GM12878 (cell line): ENCODE measurements around the gene PCSK6. TPM values are rescaled to one million over a fixed set of nuclear protein-coding genes. Genes with fewer than 3 reads are reported as not detected.

Experiments
- ATAC-seq: fragments of 200-7000 bp; cut with Tn5 transposase; 3 replicates; pipeline ENCODE4 v1.9.1; 2020; ENCODE audit warnings: mild to moderate bottlenecking, moderate library complexity
- BruUV-seq: library from RNA; stranded (reverse); fragments of 400-500 nt; replicated peaks from 2 replicates; lab custom pipeline; 2021; lab: Mats Ljungman, UMichigan
- CTCF ChIA-PET: fragments of 300-600 bp; sonication (Branson Sonifier 250); formaldehyde crosslinking; extraction: SDS; loops from one replicate; lab custom pipeline; 2021; ENCODE audit warnings: inconsistent platforms; lab: Yijun Ruan, JAX
- POLR2A ChIA-PET: fragments of 350-600 bp; formaldehyde crosslinking; extraction: SDS; loops from one replicate; lab custom pipeline; 2021; ENCODE audit warnings: inconsistent platforms; lab: Charles Lee
- RAD21 ChIA-PET: fragments of 300-600 bp; sonication (Branson Sonifier 250); formaldehyde crosslinking; loops from one replicate; lab custom pipeline; 2023; ENCODE audit warnings: antibody characterized with exemption; ENCODE audit not compliant: unreplicated experiment; lab: Charles Lee
- SMC1A ChIA-PET: fragments of 300-600 bp; sonication (Branson Sonifier 250); formaldehyde crosslinking; loops from one replicate; lab custom pipeline; 2023; ENCODE audit not compliant: unreplicated experiment, uncharacterized antibody; lab: Charles Lee
- DNase-seq: peaks from one replicate; pipeline ENCODE4 v3.0.0-alpha.2; 2011; ENCODE audit warnings: low read depth, low spot score
- FAIRE-seq: peaks from 3 replicates; lab custom pipeline; 2011; peaks lifted over from hg19 to GRCh38; lab: Jason Lieb, UNC
- H2AFZ ChIP-seq: 2 replicates; pipeline ENCODE4 v1.6.0; 2011; ENCODE audit warnings: low read depth, low read length, control low read depth; ENCODE audit not compliant: control insufficient read depth
- H3K27ac ChIP-seq: 2 replicates; pipeline ENCODE4 v1.5.1; 2011; ENCODE audit warnings: control low read depth; ENCODE audit not compliant: control insufficient read depth, insufficient read depth
- H3K27me3 ChIP-seq, 2 experiments: replicated peaks in 1 of 2; 2 replicates each; pipeline versions ENCODE4 v1.6.0 to v1.6.1; 2011; ENCODE audit warnings: low read length in 1 of 2; ENCODE audit not compliant: control insufficient read depth in 2 of 2, insufficient read depth in 2 of 2
- H3K36me3 ChIP-seq, 2 experiments: 2 replicates each; pipeline ENCODE4 v1.5.1; 2011; ENCODE audit warnings: low read length in 1 of 2; ENCODE audit not compliant: control insufficient read depth in 2 of 2, insufficient read depth in 2 of 2
- H3K4me1 ChIP-seq: 2 replicates; pipeline ENCODE4 v1.6.1; 2011; ENCODE audit warnings: mild to moderate bottlenecking, low read length, moderate library complexity, mixed read lengths; ENCODE audit not compliant: control insufficient read depth, insufficient read depth
- H3K4me2 ChIP-seq: 2 replicates; pipeline ENCODE4 v1.6.0; 2011; ENCODE audit warnings: control low read depth; ENCODE audit not compliant: control insufficient read depth, insufficient read depth
- H3K4me3 ChIP-seq: fragments of 200-600 bp; sonication (generic); 2 replicates; pipeline ENCODE4 v1.5.1; 2016
- H3K79me2 ChIP-seq: 2 replicates; pipeline ENCODE4 v1.6.0; 2011; ENCODE audit warnings: low read length; ENCODE audit not compliant: control insufficient read depth, insufficient read depth
- H3K9ac ChIP-seq: 2 replicates; pipeline ENCODE4 v1.8.0; 2011; ENCODE audit warnings: low read length, control low read depth, mixed read lengths; ENCODE audit not compliant: control insufficient read depth, insufficient read depth
- H3K9me3 ChIP-seq: replicated peaks from 3 replicates; pipeline ENCODE4 v1.5.1; 2011; ENCODE audit warnings: mild to moderate bottlenecking, low read length; ENCODE audit not compliant: control insufficient read depth, insufficient read depth
- H4K20me1 ChIP-seq: 2 replicates; pipeline ENCODE4 v1.6.0; 2011; ENCODE audit not compliant: control insufficient read depth, insufficient read depth
- CHD1 ChIP-seq: IDR thresholded peaks from 2 replicates; pipeline ENCODE4 v1.6.1; 2012; ENCODE audit warnings: low read depth, low read length, improper control_type of control experiment
- ESRRA ChIP-seq: IDR thresholded peaks from 2 replicates; pipeline ENCODE4 v1.6.1; 2012; ENCODE audit warnings: mild to moderate bottlenecking, low read length, improper control_type of control experiment
- IRF4 ChIP-seq: IDR thresholded peaks from 2 replicates; pipeline ENCODE4 v1.6.1; 2011; ENCODE audit warnings: low read depth, low read length
- IRF5 ChIP-seq: fragments of 450-650 bp; IDR thresholded peaks from 2 replicates; pipeline ENCODE4 v1.6.1; 2017; ENCODE audit warnings: borderline replicate concordance
- MYC ChIP-seq: IDR thresholded peaks from 2 replicates; pipeline ENCODE4 v1.6.1; 2011; ENCODE audit warnings: mild to moderate bottlenecking, low read length, moderate library complexity, inconsistent platforms; ENCODE audit not compliant: insufficient read depth, insufficient replicate concordance, insufficient read length, severe bottlenecking
- NBN ChIP-seq: fragments of 450-650 bp; IDR thresholded peaks from 2 replicates; pipeline ENCODE4 v1.6.1; 2016
- NKRF ChIP-seq: fragments of 450-650 bp; conservative IDR thresholded peaks from 2 replicates; pipeline ENCODE4 v1.6.1; 2017; ENCODE audit warnings: mild to moderate bottlenecking, moderate library complexity
- NR2C2 ChIP-seq: IDR thresholded peaks from 2 replicates; pipeline ENCODE4 v1.6.1; 2011; ENCODE audit warnings: borderline replicate concordance, low read depth; ENCODE audit not compliant: control insufficient read depth, insufficient read length
- TBL1XR1 ChIP-seq: IDR thresholded peaks from 2 replicates; pipeline ENCODE4 v1.6.1; 2012; ENCODE audit warnings: low read depth, low read length, improper control_type of control experiment
- YY1 ChIP-seq: IDR thresholded peaks from 2 replicates; pipeline ENCODE4 v1.6.1; 2011; ENCODE audit warnings: low read depth, mild to moderate bottlenecking, low read length
- ZNF207 ChIP-seq: fragments of 450-650 bp; IDR thresholded peaks from 2 replicates; pipeline ENCODE4 v1.6.1; 2014; ENCODE audit warnings: antibody characterized with exemption, mild to moderate bottlenecking, borderline replicate concordance
- ZNF274 ChIP-seq: IDR thresholded peaks from one replicate; pipeline ENCODE4 v1.8.0; 2011; ENCODE audit not compliant: insufficient read length, insufficient read depth
- ZNF687 ChIP-seq: fragments of 450-650 bp; IDR thresholded peaks from 2 replicates; pipeline ENCODE4 v1.6.1; 2017; ENCODE audit warnings: mild to moderate bottlenecking, moderate library complexity
- ZZZ3 ChIP-seq: IDR thresholded peaks from 2 replicates; pipeline ENCODE4 v1.6.1; 2011; ENCODE audit warnings: low read depth; ENCODE audit not compliant: control insufficient read depth, insufficient read length
- whole genome bisulfite sequencing: methylation state at CpG from one replicate; pipeline ENCODE4 v1.1.6; 2016; ENCODE audit warnings: low lambda C conversion rate; ENCODE audit not compliant: insufficient replicate concordance, insufficient coverage; ENCODE audit errors: missing lambda C conversion rate; 5-methylcytosine and 5-hydroxymethylcytosine counted together
- in situ Hi-C: fragments of 300-500 bp; cut with MboI; formaldehyde crosslinking; loops from 9 replicates; pipeline ENCODE4 v1.14.3; 2018; ENCODE audit warnings: mixed read lengths
- intact Hi-C: fragments of 100-400 bp; cut with micrococcal nuclease; formaldehyde crosslinking; loops from one replicate; pipeline ENCODE4 v1.14.2; 2022; ENCODE audit not compliant: unreplicated experiment
- polyA plus RNA-seq, 11 experiments: library from polyadenylated mRNA; depleted of rRNA in 4 of 11; unstranded in 6 of 11; stranded (reverse) in 5 of 11; fragments of >200 nt; fragmentation: Nextera tagmentation in 4 of 11; fragmentation: Illumina TruSeq in 1 of 11; extraction: Ambion mirVana in 4 of 11; extraction: Trizol in 1 of 11; gene quantifications; 1 replicate in 1 of 11; 2 replicates in 10 of 11; pipeline versions ENCODE4 v1.2.1 to v1.2.3, GENCODE V29; 2011 to 2016; ENCODE audit warnings: inconsistent platforms in 2 of 11, missing spikeins in 2 of 11, low read depth in 1 of 11
- total RNA-seq, 4 experiments: library from RNA; depleted of rRNA in 3 of 4; stranded (reverse); fragments of >200 nt in 3 of 4; fragmentation: Illumina TruSeq in 1 of 4; extraction: Trizol in 1 of 4; gene quantifications; 2 replicates each; pipeline versions ENCODE4 v1.2.1 to v1.2.3, GENCODE V29; 2013 to 2021

Gene PCSK6
- total and polyA plus RNA-seq, 10 of the 15 experiments (the other 5 are each of a cell fraction or from before 2014, with no cell fraction given), result 0.19 to 0.67 (median 0.25) TPM; not detected in 4

- H3K4me3 ChIP-seq, result no peak overlapping the region
- ATAC-seq, result no peak
- ChIA-PET SMC1A (no interaction called here), RAD21 (interaction anchor here (0.6 kb wide), 1 partner anchor 20 kb away, joined by 3 read pairs; no protein-coding TSS in a partner anchor), CTCF (no interaction called here), POLR2A (no interaction called here)
- H3K9ac ChIP-seq, result no peak overlapping the region
- no peak for DNase-seq
- intact Hi-C loops (no loop called here), in situ Hi-C loops (no loop called here)
- no peak overlapping the region for H2AFZ ChIP-seq
- no peak overlapping the region for H3K4me2 ChIP-seq
- WGBS, result 33% methylated on average over 23 of the region's 23 CpGs
- no peaks in the 10 kb centered on the region for H4K20me1 ChIP-seq
- BruUV-seq, result no TSS peak
- H3K36me3 ChIP-seq, result no peaks in the 10 kb centered on the region
- H3K27ac ChIP-seq, result no peak overlapping the region
- FAIRE-seq, result no peak
- TF ChIP-seq IRF4 (no peak), ZNF687 (no peak), NR2C2 (no peak), NKRF (no peak), ZZZ3 (no peak), IRF5 (no peak), ZNF207 (no peak), YY1 (no peak), CHD1 (no peak), MYC (no peak), NBN (no peak), ESRRA (no peak), TBL1XR1 (no peak), ZNF274 (no peak)
- peaks cover 0 to 4% of the 10 kb centered on the region in 2 experiments; a peak in 1 of 4 replicates for H3K27me3 ChIP-seq
- no peaks in the 10 kb centered on the region for H3K79me2 ChIP-seq
- H3K9me3 ChIP-seq, result no peaks in the 10 kb centered on the region
- no peaks in the 10 kb centered on the region for H3K4me1 ChIP-seq
Observed at GRCh38 chr15:101355678-101356464, 133.6 kb downstream of the PCSK6 start.
